ENCODE measurements around the gene CCDC192. TPM values are rescaled to one million over a fixed set of nuclear protein-coding genes. Genes with fewer than 3 reads are reported as not detected.

Gene CCDC192
- total RNA-seq, 3 donors from 2014 or later (not counting 1 experiment from before 2014, with no cell fraction given) = not detected

DNA sequence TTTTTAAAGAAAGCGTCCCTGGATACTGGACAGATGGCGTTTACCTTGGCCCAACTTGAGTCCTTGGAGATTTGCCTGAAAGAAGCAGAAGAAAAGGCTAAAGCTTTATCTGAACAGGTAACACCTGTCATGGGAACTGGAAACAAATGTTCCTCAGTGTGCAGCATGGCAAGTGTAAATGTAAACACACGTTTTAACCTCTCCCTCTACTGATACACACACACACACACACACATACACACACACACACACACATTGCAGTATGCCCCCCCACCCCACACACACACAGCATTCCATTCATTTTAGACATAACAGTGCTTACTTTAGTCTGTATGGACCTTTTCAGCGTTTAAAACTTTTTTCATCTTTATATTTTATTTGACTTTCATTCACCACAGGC, 51.1 kb downstream of the CCDC192 start:
- no peak overlapping the region for H3K27ac Mint-ChIP-seq
- intact Hi-C loops (cut with micrococcal nuclease) = no loop called here
- Histone ChIP-seq H3K4me3 (ENCODE audit: low read length) (no peak overlapping the region), H3K27me3 (ENCODE audit: control insufficient read depth, insufficient read depth, low read length) (no peaks in the 10 kb centered on the region), H3K9me3 (ENCODE audit: control insufficient read depth, insufficient read depth, low read length) (no peaks in the 10 kb centered on the region), H3K36me3 (ENCODE audit: control insufficient read depth, insufficient read depth, low read length) (no peaks in the 10 kb centered on the region), H3K4me1 (ENCODE audit: control insufficient read depth, insufficient read depth, low read length) (no peaks in the 10 kb centered on the region), H3K27ac (ENCODE audit: low read length) (no peak overlapping the region)
- no peaks in the 10 kb centered on the region for H3K4me1 Mint-ChIP-seq
- H3K27me3 Mint-ChIP-seq (ENCODE audit: low read depth in 2 of 2) = no peaks in the 10 kb centered on the region
- no peaks in the 10 kb centered on the region for H3K36me3 Mint-ChIP-seq
- WGBS (ENCODE audit: insufficient coverage) = 78% methylated on average over 4 of the region's 4 CpGs
- ATAC-seq (no peak), DNase-seq (no peak)
- no peak overlapping the region for H3K4me3 Mint-ChIP-seq
- TF ChIP-seq, protein P1, sequence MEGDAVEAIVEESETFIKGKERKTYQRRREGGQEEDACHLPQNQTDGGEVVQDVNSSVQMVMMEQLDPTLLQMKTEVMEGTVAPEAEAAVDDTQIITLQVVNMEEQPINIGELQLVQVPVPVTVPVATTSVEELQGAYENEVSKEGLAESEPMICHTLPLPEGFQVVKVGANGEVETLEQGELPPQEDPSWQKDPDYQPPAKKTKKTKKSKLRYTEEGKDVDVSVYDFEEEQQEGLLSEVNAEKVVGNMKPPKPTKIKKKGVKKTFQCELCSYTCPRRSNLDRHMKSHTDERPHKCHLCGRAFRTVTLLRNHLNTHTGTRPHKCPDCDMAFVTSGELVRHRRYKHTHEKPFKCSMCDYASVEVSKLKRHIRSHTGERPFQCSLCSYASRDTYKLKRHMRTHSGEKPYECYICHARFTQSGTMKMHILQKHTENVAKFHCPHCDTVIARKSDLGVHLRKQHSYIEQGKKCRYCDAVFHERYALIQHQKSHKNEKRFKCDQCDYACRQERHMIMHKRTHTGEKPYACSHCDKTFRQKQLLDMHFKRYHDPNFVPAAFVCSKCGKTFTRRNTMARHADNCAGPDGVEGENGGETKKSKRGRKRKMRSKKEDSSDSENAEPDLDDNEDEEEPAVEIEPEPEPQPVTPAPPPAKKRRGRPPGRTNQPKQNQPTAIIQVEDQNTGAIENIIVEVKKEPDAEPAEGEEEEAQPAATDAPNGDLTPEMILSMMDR (IDR thresholded peaks at IDR 0.05) = no peak
- no peaks in the 10 kb centered on the region for H3K9me3 Mint-ChIP-seq

DNA sequence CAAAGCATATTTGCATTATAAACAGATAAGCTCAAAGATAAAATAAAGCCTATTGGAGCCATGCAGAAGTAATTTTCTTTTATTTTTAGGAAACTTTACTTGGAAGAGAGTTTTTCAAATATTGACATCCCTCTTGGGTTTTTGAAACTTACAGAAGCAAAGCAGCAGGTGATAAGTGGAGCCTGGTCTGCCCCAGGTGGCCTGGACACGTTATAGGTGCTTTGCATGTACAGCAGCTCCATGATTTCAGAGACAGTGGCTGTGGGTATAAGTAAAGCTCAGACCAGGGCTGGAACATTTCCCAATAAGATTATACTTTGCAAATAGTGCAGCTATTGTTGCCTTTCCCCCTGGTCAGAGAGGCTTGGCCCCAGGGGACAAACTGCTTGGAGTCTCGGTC, 51.5 kb downstream of the CCDC192 start:
- Mint-ChIP-seq H3K27me3 (ENCODE audit: low read depth in 2 of 2) (no peaks in the 10 kb centered on the region), H3K9me3 (no peaks in the 10 kb centered on the region), H3K4me3 (no peak overlapping the region), H3K4me1 (no peaks in the 10 kb centered on the region), H3K27ac (no peak overlapping the region), H3K36me3 (no peaks in the 10 kb centered on the region)
- Histone ChIP-seq H3K27ac (ENCODE audit: low read length) (no peak overlapping the region), H3K4me1 (ENCODE audit: control insufficient read depth, insufficient read depth, low read length) (no peaks in the 10 kb centered on the region), H3K9me3 (ENCODE audit: control insufficient read depth, insufficient read depth, low read length) (no peaks in the 10 kb centered on the region), H3K36me3 (ENCODE audit: control insufficient read depth, insufficient read depth, low read length) (no peaks in the 10 kb centered on the region), H3K27me3 (ENCODE audit: control insufficient read depth, insufficient read depth, low read length) (no peaks in the 10 kb centered on the region), H3K4me3 (ENCODE audit: low read length) (no peak overlapping the region)
- DNase-seq (no peak), ATAC-seq (no peak)
- TF ChIP-seq, protein P1 (IDR thresholded peaks at IDR 0.05) = no peak
- intact Hi-C loops (cut with micrococcal nuclease) = no loop called here
- WGBS (ENCODE audit: insufficient coverage) = 74% methylated on average over 2 of the region's 2 CpGs

DNA sequence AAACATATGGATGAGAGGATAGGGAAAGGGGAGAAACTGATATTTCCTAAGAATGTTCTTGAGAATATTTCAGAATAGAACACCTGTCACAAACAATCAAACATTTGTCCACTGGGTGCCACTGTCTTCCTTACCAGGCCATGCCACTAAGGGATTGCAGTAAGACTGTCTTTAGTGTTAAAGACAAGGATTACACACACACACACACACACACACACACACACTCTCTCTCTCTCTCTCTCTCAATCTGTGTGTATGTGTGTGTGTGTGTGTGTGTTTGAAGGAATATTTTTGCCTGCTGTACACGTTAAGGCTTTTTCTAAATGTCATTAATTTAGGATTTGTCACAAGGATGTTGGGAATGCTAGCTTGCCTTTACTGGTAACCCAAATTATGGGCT, 54.4 kb downstream of the CCDC192 start:
- Histone ChIP-seq H3K27me3 (ENCODE audit: control insufficient read depth, insufficient read depth, low read length) (no peaks in the 10 kb centered on the region), H3K9me3 (ENCODE audit: control insufficient read depth, insufficient read depth, low read length) (no peaks in the 10 kb centered on the region), H3K4me3 (ENCODE audit: low read length) (no peak overlapping the region), H3K27ac (ENCODE audit: low read length) (no peak overlapping the region), H3K4me1 (ENCODE audit: control insufficient read depth, insufficient read depth, low read length) (no peaks in the 10 kb centered on the region), H3K36me3 (ENCODE audit: control insufficient read depth, insufficient read depth, low read length) (no peaks in the 10 kb centered on the region)
- TF ChIP-seq, protein P1 (IDR thresholded peaks at IDR 0.05) = no peak
- Mint-ChIP-seq H3K27me3 (ENCODE audit: low read depth in 2 of 2) (no peaks in the 10 kb centered on the region), H3K4me3 (no peak overlapping the region), H3K9me3 (no peaks in the 10 kb centered on the region), H3K36me3 (no peaks in the 10 kb centered on the region), H3K27ac (no peak overlapping the region), H3K4me1 (no peaks in the 10 kb centered on the region)
- WGBS (ENCODE audit: insufficient coverage) = 46% methylated on average over 1 of the region's 1 CpG
- peak in 1 of 3 donors; percentile 33 for ATAC-seq
- intact Hi-C loops (cut with micrococcal nuclease) = no loop called here
- DNase-seq = peak in 1 of 2 donors; percentile 41

DNA sequence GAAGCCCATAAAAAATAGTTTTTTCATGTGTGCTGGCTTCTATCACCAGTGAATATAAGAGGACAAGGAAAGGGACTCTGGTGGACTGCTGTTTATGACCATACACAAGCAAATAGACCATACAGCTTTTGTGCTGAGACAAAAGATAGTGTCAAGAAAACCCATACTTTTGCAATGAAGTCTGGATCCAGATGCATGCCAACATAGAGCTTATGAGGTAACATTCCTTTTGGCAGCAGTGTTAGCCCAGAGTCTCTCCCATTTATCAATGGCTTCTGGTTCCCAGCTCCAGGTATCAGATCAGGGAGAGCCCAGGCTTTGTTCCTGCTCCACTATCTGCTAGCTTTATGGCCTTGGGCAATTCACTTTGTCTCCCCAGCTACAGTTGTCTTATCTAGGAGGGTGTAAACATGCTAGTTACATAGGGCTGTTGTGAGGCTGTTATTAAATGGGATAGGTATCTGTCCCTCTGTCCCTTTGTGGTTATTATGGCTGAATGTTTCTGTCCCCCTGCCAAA, 55.6 kb downstream of the CCDC192 start:
- Mint-ChIP-seq H3K4me3 (no peak overlapping the region), H3K27me3 (ENCODE audit: low read depth in 2 of 2) (no peaks in the 10 kb centered on the region), H3K4me1 (no peaks in the 10 kb centered on the region), H3K9me3 (no peaks in the 10 kb centered on the region), H3K27ac (no peak overlapping the region), H3K36me3 (no peaks in the 10 kb centered on the region)
- ATAC-seq (no peak), DNase-seq (no peak)
- no peak overlapping the region for H3K27ac ChIP-seq (ENCODE audit: low read length)
- TF ChIP-seq, protein P1 (IDR thresholded peaks at IDR 0.05) = no peak
- H3K36me3 ChIP-seq (ENCODE audit: control insufficient read depth, insufficient read depth, low read length) = no peaks in the 10 kb centered on the region
- no peaks in the 10 kb centered on the region for H3K27me3 ChIP-seq (ENCODE audit: control insufficient read depth, insufficient read depth, low read length)
- intact Hi-C loops (cut with micrococcal nuclease) = no loop called here
- no peaks in the 10 kb centered on the region for H3K9me3 ChIP-seq (ENCODE audit: control insufficient read depth, insufficient read depth, low read length)
- H3K4me1 ChIP-seq (ENCODE audit: control insufficient read depth, insufficient read depth, low read length) = no peaks in the 10 kb centered on the region
- no peak overlapping the region for H3K4me3 ChIP-seq (ENCODE audit: low read length)

Measured in natural killer cell (primary cell).